Osteoblast (primary cell): ENCODE data around the gene HES2. TPM values are rescaled to one million over a fixed set of nuclear protein-coding genes. Genes with fewer than 3 reads are reported as not detected.
"Not testable (repeated sequence)": the region's sequence is repeated elsewhere in the genome, so short reads cannot be mapped to it uniquely, and the experiment has no call there.

ENCODE experiments used
- DNase-seq: peaks from one replicate; pipeline ENCODE4 v3.0.0; 2011; ENCODE audit warnings: low spot score, mixed read lengths; ENCODE audit not compliant: insufficient read length; ENCODE audit errors: missing footprints
- H2AFZ ChIP-seq: 2 replicates; pipeline ENCODE4 v1.6.0; 2011; ENCODE audit warnings: mild to moderate bottlenecking, low read length
- H3K27ac ChIP-seq: 2 replicates; pipeline ENCODE4 v1.5.1; 2011; ENCODE audit warnings: mild to moderate bottlenecking, low read depth, low read length, moderate library complexity
- H3K27me3 ChIP-seq: 2 replicates; pipeline ENCODE4 v1.6.0; 2012; ENCODE audit warnings: mild to moderate bottlenecking, control low read depth, inconsistent platforms, low read length, moderate library complexity; ENCODE audit not compliant: insufficient read depth
- H3K36me3 ChIP-seq: 2 replicates; pipeline ENCODE4 v1.5.1; 2011; ENCODE audit warnings: mild to moderate bottlenecking, low read length, control low read depth, moderate library complexity; ENCODE audit not compliant: insufficient read depth
- H3K4me1 ChIP-seq: 2 replicates; pipeline ENCODE4 v1.5.1; 2011; ENCODE audit warnings: mild to moderate bottlenecking, low read length, control low read depth, moderate library complexity; ENCODE audit not compliant: insufficient read depth
- H3K4me2 ChIP-seq: 2 replicates; pipeline ENCODE4 v1.6.0; 2011; ENCODE audit warnings: mild to moderate bottlenecking, low read length; ENCODE audit not compliant: insufficient read depth
- H3K4me3 ChIP-seq: fragments of 200-600 bp; sonication (generic); 3 replicates; pipeline ENCODE4 v1.5.1; 2012; ENCODE audit warnings: mild to moderate bottlenecking, low read length, inconsistent platforms; ENCODE audit not compliant: insufficient read depth
- H3K79me2 ChIP-seq: 2 replicates; pipeline ENCODE4 v1.6.0; 2012; ENCODE audit warnings: mild to moderate bottlenecking, low read length, control low read depth, inconsistent platforms; ENCODE audit not compliant: insufficient read depth
- H3K9me3 ChIP-seq: 2 replicates; pipeline ENCODE4 v1.5.1; 2011; ENCODE audit warnings: low read depth, low read length, control low read depth
- H4K20me1 ChIP-seq: 2 replicates; pipeline ENCODE4 v1.6.0; 2012; ENCODE audit warnings: mild to moderate bottlenecking, low read length, control low read depth; ENCODE audit not compliant: insufficient read depth
- total RNA-seq: library from RNA; depleted of rRNA; stranded (reverse); fragments of >200 nt; gene quantifications from 2 replicates; pipeline ENCODE4 v1.2.3, GENCODE V29; 2012
- TF ChIP-seq, protein P1 (sequence below): IDR thresholded peaks from 2 replicates; pipeline ENCODE4 v1.5.1; 2011; ENCODE audit warnings: mild to moderate bottlenecking, low read depth, low read length, moderate library complexity; ENCODE audit errors: extremely low read depth

Gene HES2
- total RNA-seq, 1 donor, result not detected

DNA sequence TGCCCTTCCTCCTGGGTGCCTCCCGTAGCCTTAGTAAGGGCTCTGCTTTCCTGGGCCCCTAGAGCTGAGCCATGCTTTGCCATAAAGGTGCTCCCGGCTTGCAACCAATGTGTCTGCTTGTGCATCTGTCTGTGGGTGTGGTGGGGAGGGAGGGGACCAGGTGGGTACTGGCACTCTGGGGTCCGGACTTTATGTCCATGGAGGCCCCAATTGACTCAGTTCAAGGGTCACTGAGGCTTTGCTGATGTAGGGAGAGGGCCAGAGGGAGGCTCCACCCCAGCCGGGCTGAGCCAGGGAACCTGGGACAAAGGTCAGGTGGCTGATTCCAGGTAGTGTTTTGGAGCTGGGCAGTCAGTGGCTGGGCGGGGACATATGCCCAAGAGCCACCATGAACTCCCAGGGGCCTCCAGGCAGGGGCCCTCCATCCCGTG lies 31.2 kb upstream of the HES2 start:
- TF ChIP-seq, protein P1, sequence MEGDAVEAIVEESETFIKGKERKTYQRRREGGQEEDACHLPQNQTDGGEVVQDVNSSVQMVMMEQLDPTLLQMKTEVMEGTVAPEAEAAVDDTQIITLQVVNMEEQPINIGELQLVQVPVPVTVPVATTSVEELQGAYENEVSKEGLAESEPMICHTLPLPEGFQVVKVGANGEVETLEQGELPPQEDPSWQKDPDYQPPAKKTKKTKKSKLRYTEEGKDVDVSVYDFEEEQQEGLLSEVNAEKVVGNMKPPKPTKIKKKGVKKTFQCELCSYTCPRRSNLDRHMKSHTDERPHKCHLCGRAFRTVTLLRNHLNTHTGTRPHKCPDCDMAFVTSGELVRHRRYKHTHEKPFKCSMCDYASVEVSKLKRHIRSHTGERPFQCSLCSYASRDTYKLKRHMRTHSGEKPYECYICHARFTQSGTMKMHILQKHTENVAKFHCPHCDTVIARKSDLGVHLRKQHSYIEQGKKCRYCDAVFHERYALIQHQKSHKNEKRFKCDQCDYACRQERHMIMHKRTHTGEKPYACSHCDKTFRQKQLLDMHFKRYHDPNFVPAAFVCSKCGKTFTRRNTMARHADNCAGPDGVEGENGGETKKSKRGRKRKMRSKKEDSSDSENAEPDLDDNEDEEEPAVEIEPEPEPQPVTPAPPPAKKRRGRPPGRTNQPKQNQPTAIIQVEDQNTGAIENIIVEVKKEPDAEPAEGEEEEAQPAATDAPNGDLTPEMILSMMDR, result no peak
- H2AFZ ChIP-seq, result no peak overlapping the region
- no peaks in the 10 kb centered on the region for H3K4me1 ChIP-seq
- no peaks in the 10 kb centered on the region for H3K36me3 ChIP-seq
- peaks cover 52% of the 10 kb centered on the region for H3K27me3 ChIP-seq
- no peak overlapping the region for H3K4me3 ChIP-seq
- no peaks in the 10 kb centered on the region for H3K79me2 ChIP-seq
- no peak overlapping the region for H3K27ac ChIP-seq
- no peak for DNase-seq
- no peak overlapping the region for H3K4me2 ChIP-seq
- no peaks in the 10 kb centered on the region for H3K9me3 ChIP-seq
- no peaks in the 10 kb centered on the region for H4K20me1 ChIP-seq

DNA sequence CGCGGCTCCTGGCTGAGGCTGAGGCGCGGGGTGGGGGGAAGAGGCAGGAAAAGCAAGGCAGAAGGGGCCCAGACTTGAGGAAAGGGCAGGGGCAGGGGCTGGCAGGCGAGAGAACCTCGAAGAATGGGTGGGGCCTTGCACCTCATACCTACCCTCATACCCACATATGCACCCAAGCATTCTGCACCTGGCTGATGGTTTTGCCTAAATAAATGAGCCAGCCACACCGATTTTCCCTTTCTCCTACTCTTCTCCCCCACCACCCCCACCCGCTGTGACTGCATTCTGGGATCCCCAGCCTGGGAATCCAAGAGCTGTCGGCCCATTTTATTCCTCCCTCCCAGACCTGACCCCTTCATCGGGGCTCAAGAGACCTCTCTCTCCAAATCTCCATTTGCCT lies 30.8 kb upstream of the HES2 start:
- not testable (repeated sequence) for H2AFZ ChIP-seq, H3K36me3 ChIP-seq

DNA sequence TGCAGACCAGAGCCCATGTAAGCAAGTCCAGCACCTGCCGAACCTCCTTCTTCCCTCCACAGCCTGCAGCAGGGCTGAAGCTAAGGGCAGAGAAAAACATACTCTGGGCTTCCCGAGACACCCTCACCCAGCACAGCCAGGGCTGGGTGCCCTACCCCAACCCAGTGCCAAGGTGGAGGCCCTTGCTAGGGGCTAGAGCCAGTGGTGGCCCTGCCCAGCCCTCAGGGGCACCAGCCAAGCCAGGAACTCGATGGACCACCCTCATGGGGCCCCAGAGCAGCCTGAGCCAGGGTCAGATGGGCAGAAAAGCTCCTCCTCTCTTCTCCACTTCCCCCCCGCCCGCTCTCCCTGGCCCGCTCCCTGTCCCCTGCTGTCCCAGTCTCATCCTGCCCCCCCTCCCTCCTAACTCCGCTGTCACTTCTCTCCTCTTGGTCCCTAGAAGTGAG lies 30.3 kb upstream of the HES2 start:
- H3K4me2 ChIP-seq, result no peak overlapping the region
- H3K36me3 ChIP-seq, result no peaks in the 10 kb centered on the region
- H3K27ac ChIP-seq, result no peak overlapping the region
- H4K20me1 ChIP-seq, result no peaks in the 10 kb centered on the region
- TF ChIP-seq, protein P1, result no peak
- H3K79me2 ChIP-seq, result no peaks in the 10 kb centered on the region
- peaks cover 45% of the 10 kb centered on the region for H3K27me3 ChIP-seq
- no peaks in the 10 kb centered on the region for H3K4me1 ChIP-seq
- H3K9me3 ChIP-seq, result no peaks in the 10 kb centered on the region
- no peak for DNase-seq
- no peak overlapping the region for H3K4me3 ChIP-seq
- no peak overlapping the region for H2AFZ ChIP-seq

More for the DNA sequence above, 30.8 kb upstream of the HES2 start:
- not testable (repeated sequence) for H3K27ac ChIP-seq, DNase-seq, H3K4me3 ChIP-seq, H4K20me1 ChIP-seq, H3K9me3 ChIP-seq, H3K79me2 ChIP-seq, H3K4me1 ChIP-seq, H3K4me2 ChIP-seq
- H3K27me3 ChIP-seq, result peaks cover 48% of the 10 kb centered on the region

DNA sequence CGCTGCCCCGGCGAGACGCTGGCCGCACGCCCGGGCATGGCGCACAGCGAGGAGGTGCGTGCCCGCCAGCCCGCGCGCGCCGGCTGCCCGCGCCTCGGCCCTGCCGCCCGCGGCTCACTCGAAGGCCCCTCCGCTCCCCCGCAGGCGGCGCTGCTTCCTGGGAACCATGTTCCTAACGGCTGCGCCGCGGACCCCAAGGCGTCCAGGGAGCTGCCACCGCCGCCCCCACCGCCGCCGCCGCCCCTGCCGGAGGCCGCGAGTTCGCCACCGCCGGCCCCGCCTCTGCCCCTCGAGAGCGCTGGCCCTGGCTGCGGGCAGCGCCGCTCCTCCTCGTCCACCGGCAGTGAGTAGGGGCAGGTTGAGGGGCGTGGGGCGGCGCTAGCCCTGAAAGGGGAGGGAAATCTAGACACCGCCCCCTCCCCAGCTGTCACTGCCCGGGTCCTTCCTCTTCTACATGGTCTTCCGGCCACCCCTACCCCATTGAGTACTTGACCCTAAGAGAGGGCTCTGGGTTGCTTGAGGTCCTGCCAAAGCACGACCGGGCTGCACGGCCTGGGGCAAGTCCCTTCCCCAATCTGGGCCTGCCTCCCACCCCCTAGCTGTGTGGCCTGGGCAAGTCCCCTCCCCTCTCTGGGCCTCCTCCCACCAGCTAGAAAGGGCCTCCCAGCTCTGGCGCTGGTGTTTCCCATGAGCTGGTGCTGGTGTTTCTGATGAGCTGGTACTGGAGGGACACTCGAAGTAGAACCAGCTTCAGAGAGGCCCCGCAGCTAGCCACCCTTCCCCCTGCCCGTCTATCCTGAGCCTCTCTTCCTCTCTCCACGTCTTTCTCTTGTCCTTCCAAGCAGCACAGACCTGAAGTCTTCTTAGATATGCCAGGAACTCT lies 29.3 kb upstream of the HES2 start:
- no peak overlapping the region for H3K4me3 ChIP-seq
- H4K20me1 ChIP-seq, result no peaks in the 10 kb centered on the region
- no peak overlapping the region for H2AFZ ChIP-seq
- no peak overlapping the region for H3K4me2 ChIP-seq
- H3K79me2 ChIP-seq, result no peaks in the 10 kb centered on the region
- H3K36me3 ChIP-seq, result no peaks in the 10 kb centered on the region
- TF ChIP-seq, protein P1, result no peak
- DNase-seq, result no peak
- no peaks in the 10 kb centered on the region for H3K9me3 ChIP-seq
- peaks cover 45% of the 10 kb centered on the region for H3K27me3 ChIP-seq
- H3K27ac ChIP-seq, result no peak overlapping the region
- no peaks in the 10 kb centered on the region for H3K4me1 ChIP-seq
